Neuronal stem cell (in vitro differentiated cells): ENCODE data around the gene PMFBP1.

Experiments used
- DNase-seq: peaks from one replicate; pipeline ENCODE4 v3.0.0-alpha.2; 2013; ENCODE audit warnings: low spot score
- H2AFZ ChIP-seq: one replicate; pipeline ENCODE4 v1.6.1; 2013; ENCODE audit warnings: mild to moderate bottlenecking, low read length, inconsistent platforms
- H2AK5ac ChIP-seq: 2 replicates; pipeline ENCODE4 v1.6.1; 2013; ENCODE audit warnings: low read depth, mild to moderate bottlenecking, inconsistent platforms, low read length, moderate library complexity, mixed read lengths
- H2BK120ac ChIP-seq: 2 replicates; pipeline ENCODE4 v1.6.1; 2013; ENCODE audit warnings: low read depth, mild to moderate bottlenecking, inconsistent platforms, low read length, moderate library complexity, mixed read lengths
- H2BK12ac ChIP-seq: one replicate; pipeline ENCODE4 v1.6.1; 2013; ENCODE audit warnings: low read length, inconsistent platforms
- H2BK15ac ChIP-seq: 2 replicates; pipeline ENCODE4 v1.6.1; 2013; ENCODE audit warnings: mild to moderate bottlenecking, low read length, inconsistent platforms, mixed read lengths
- H2BK5ac ChIP-seq: one replicate; pipeline ENCODE4 v1.6.1; 2013; ENCODE audit warnings: inconsistent platforms, mild to moderate bottlenecking, low read length, moderate library complexity
- H3K14ac ChIP-seq: one replicate; pipeline ENCODE4 v1.6.1; 2013; ENCODE audit warnings: low read length, inconsistent platforms
- H3K18ac ChIP-seq: 2 replicates; pipeline ENCODE4 v1.6.1; 2013; ENCODE audit warnings: low read length, inconsistent platforms
- H3K23ac ChIP-seq: 2 replicates; pipeline ENCODE4 v1.6.1; 2013; ENCODE audit warnings: low read depth, mild to moderate bottlenecking, mixed read lengths, low read length, inconsistent platforms; ENCODE audit not compliant: poor library complexity
- H3K27ac ChIP-seq: replicated peaks from 3 replicates; pipeline ENCODE4 v1.5.1; 2013; ENCODE audit warnings: low read length, inconsistent platforms
- H3K27me3 ChIP-seq, 3 experiments: 2 replicates each; pipeline ENCODE4 v1.6.1; 2013; ENCODE audit warnings: low read length in 3 of 3, mild to moderate bottlenecking in 2 of 3, inconsistent platforms in 1 of 3, low read depth in 1 of 3, mixed read lengths in 1 of 3, moderate library complexity in 1 of 3; ENCODE audit not compliant: control insufficient read depth in 3 of 3, insufficient read depth in 3 of 3
- H3K36me3 ChIP-seq, 2 donors: replicated peaks in 1 of 2; 2 replicates each; pipeline ENCODE4 v1.6.1; 2013; ENCODE audit warnings: low read length in 2 of 2; ENCODE audit not compliant: control insufficient read depth in 2 of 2, insufficient read depth in 2 of 2
- H3K4ac ChIP-seq: 2 replicates; pipeline ENCODE4 v1.6.1; 2013; ENCODE audit warnings: inconsistent platforms, mild to moderate bottlenecking, low read length, moderate library complexity
- H3K4me1 ChIP-seq, 2 donors: 1 replicate in 1 of 2; 2 replicates in 1 of 2; pipeline ENCODE4 v1.6.1; 2013; ENCODE audit warnings: low read length in 2 of 2, low read depth in 1 of 2; ENCODE audit not compliant: control insufficient read depth in 2 of 2, insufficient read depth in 1 of 2
- H3K4me2 ChIP-seq: one replicate; pipeline ENCODE4 v1.6.1; 2013; ENCODE audit warnings: mild to moderate bottlenecking, low read length, inconsistent platforms; ENCODE audit not compliant: insufficient read depth, poor library complexity, severe bottlenecking
- H3K4me3 ChIP-seq, 2 donors: 2 replicates each; pipeline ENCODE4 v1.5.1; 2013; ENCODE audit warnings: low read length in 2 of 2, mild to moderate bottlenecking in 2 of 2, inconsistent platforms in 1 of 2, moderate library complexity in 1 of 2
- H3K79me1 ChIP-seq: one replicate; pipeline ENCODE4 v1.6.1; 2013; ENCODE audit warnings: low read depth, mild to moderate bottlenecking, inconsistent platforms, low read length, moderate library complexity
- H3K9ac ChIP-seq: one replicate; pipeline ENCODE4 v1.6.1; 2013; ENCODE audit warnings: mild to moderate bottlenecking, low read depth, low read length, inconsistent platforms; ENCODE audit not compliant: poor library complexity
- H3K9me3 ChIP-seq, 2 donors: replicated peaks in 1 of 2; 2 replicates each; pipeline versions ENCODE3 to v1.6.1; 2013; ENCODE audit warnings: low read length in 2 of 2, mild to moderate bottlenecking in 2 of 2, inconsistent platforms in 1 of 2, low read depth in 1 of 2, mixed read lengths in 1 of 2, moderate library complexity in 1 of 2; ENCODE audit not compliant: control insufficient read depth in 2 of 2, insufficient read depth in 1 of 2
- H4K8ac ChIP-seq: one replicate; pipeline ENCODE4 v1.6.1; 2013; ENCODE audit warnings: low read depth, mild to moderate bottlenecking, inconsistent platforms, low read length, moderate library complexity
- H4K91ac ChIP-seq: one replicate; pipeline ENCODE4 v1.6.1; 2013; ENCODE audit warnings: low read length, low read depth, mild to moderate bottlenecking, inconsistent platforms; ENCODE audit not compliant: poor library complexity
- WGBS, 2 donors: extraction: QIAGEN DNeasy Blood & Tissue Kit; methylation state at CpG; one replicate each; pipeline ENCODE4 v1.1.7; 2013; ENCODE audit warnings: missing lambda C conversion rate in 2 of 2, mixed read lengths in 1 of 2; ENCODE audit not compliant: insufficient read length in 2 of 2, insufficient replicate concordance in 1 of 2; ENCODE audit errors: extremely low coverage in 2 of 2; 5-methylcytosine and 5-hydroxymethylcytosine counted together

The PMFBP1 gene

DNA sequence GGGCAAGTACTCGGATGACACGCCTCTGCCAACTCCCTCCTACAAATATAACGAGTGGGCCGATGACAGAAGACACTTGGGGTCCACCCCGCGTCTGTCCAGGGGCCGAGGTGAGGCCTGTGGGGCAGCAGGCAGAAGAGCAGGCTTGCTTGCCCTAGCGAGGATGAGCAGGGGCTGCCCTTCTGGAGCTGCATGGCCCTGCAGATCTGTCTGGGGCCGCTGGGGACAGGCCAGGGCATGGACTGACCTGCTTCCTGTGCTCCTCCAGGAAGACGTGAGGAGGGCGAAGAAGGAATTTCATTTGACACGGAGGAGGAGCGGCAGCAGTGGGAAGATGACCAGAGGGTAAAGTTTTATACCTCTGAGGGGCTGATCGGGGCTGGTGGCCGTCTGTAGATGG is 73.0 kb downstream of the PMFBP1 start:
- Histone ChIP-seq H3K4me1 (peaks cover 0 to 7% of the 10 kb centered on the region in 2 donors), H4K91ac (no peak overlapping the region), H3K4ac (no peak overlapping the region), H2BK120ac (no peak overlapping the region), H3K23ac (no peak overlapping the region), H3K18ac (no peak overlapping the region), H3K79me1 (peaks cover 2% of the 10 kb centered on the region), H2BK15ac (no peak overlapping the region), H4K8ac (no peak overlapping the region), H3K4me3 (no peak overlapping the region), H3K27me3 (no peaks in the 10 kb centered on the region), H3K36me3 (peaks cover 66 to 83% of the 10 kb centered on the region in 2 donors), H3K14ac (no peak overlapping the region), H2BK12ac (no peak overlapping the region), H3K27ac (no peak overlapping the region), H3K9ac (no peak overlapping the region), H3K4me2 (no peak overlapping the region), H2BK5ac (peak overlapping the region; percentile 3), H2AFZ (no peak overlapping the region), H3K9me3 (no peaks in the 10 kb centered on the region), H2AK5ac (no peak overlapping the region)
- WGBS, 2 donors, result no CpG with 5 or more reads among the region's 15 CpGs
- no peak for DNase-seq

DNA sequence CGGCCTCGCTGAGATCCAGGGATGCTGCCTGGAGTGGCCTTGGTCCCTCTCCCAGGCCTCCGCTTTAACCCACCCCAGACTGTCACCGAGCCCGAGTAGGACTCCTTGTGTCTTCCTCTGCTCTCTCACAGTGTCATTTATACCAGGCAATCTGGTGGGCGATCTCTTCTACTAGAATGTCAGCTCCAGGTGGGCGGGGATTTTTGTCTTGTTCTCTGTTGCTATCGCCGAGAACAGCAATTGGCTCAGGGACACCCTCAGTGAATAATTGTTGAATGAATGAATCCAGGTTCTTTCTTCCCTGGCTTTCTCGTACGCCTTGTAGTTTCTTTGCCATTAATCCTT is 77.7 kb downstream of the PMFBP1 start:
- H3K23ac ChIP-seq, result peak overlapping the region; percentile 52
- peak overlapping the region; percentile 25 for H4K8ac ChIP-seq
- H2AK5ac ChIP-seq, result peak overlapping the region; percentile 90
- no peaks in the 10 kb centered on the region for H3K9me3 ChIP-seq
- H3K4me3 ChIP-seq, result peak overlapping the region; percentile 93 to 98
- H3K4me1 ChIP-seq, result peaks cover 4 to 10% of the 10 kb centered on the region in 2 donors
- H4K91ac ChIP-seq, result no peak overlapping the region
- H3K4me2 ChIP-seq, result peak overlapping the region; percentile 74
- peak overlapping the region; percentile 98 for H3K9ac ChIP-seq
- H2AFZ ChIP-seq, result peak overlapping the region; percentile 86
- no peak overlapping the region for H2BK12ac ChIP-seq
- no CpG with 5 or more reads among the region's 11 CpGs for WGBS, 2 donors
- peaks cover 5% of the 10 kb centered on the region for H3K79me1 ChIP-seq
- H2BK15ac ChIP-seq, result no peak overlapping the region
- DNase-seq, result no peak
- no peaks in the 10 kb centered on the region for H3K27me3 ChIP-seq
- H3K36me3 ChIP-seq, result peaks cover 26 to 61% of the 10 kb centered on the region in 2 donors
- H3K14ac ChIP-seq, result peak overlapping the region; percentile 76
- no peak overlapping the region for H3K4ac ChIP-seq
- no peak overlapping the region for H2BK5ac ChIP-seq
- no peak overlapping the region for H2BK120ac ChIP-seq
- peak overlapping the region; percentile 89 for H3K18ac ChIP-seq
- H3K27ac ChIP-seq, result peak overlapping the region; percentile 76

DNA sequence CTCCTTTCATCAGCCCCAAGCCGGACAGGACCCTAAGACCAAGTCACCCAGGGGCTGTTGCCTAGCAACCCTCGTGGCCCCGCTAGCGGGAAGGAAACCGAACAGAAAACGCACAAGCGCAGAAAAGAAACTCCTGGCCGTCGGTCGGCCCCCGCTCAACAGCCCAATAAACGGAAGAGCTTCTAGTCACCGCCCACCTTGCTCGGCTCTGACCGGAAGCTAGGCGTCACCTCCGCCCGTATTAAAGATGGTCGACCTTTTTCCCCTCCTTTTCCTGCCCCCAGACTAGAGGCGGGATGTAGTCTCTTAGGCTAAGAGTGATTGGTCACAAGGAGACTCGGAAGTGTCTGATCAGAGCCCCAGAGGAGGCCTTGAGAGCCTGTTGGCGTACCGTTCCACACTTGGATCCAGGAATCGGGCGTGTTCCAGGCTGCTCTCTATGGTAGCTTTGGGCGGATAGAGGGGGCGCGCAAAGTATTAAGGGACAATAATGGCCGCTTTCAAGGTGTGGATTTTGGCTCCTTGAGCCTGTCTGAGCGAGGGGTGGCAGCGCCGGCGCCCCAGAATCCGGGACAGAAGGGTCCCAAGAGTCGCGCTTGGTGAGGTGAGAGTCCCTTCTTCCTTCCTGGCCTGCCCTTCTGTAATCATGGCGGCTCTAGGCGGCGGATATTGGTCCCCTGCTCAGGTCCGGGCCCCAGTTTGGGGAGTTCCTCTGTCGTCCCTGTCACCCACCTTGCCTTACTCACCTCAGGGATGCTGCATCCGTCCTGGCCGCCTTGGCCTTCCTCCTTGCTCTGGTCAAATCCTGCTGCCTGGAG is 78.3 kb downstream of the PMFBP1 start, which contains the start of the genes DHX38 and TXNL4B:
DHX38 (plus strand) TSS at position 400 of the 818 bp plus-strand sequence. CDS start 2,311 bp downstream, outside the sequence.
TXNL4B (minus strand) TSS at position 173 of the 818 bp plus-strand sequence. CDS start 2,871 bp downstream, outside the sequence.
- H2BK15ac ChIP-seq, result no peak within 1 kb of the TSS
- H3K27me3 ChIP-seq, result no peaks in the 10 kb centered on the region
- peak within 1 kb of the TSS; percentile 52 for H3K23ac ChIP-seq
- DNase-seq, result peak; percentile 98
- H2BK12ac ChIP-seq, result no peak within 1 kb of the TSS
- peaks cover 4 to 10% of the 10 kb centered on the region in 2 donors for H3K4me1 ChIP-seq
- peak within 1 kb of the TSS; percentile 76 for H3K27ac ChIP-seq
- peaks cover 22 to 62% of the 10 kb centered on the region in 2 donors for H3K36me3 ChIP-seq
- peak within 1 kb of the TSS; percentile 93 to 98 for H3K4me3 ChIP-seq
- H3K9ac ChIP-seq, result peak within 1 kb of the TSS; percentile 98
- H3K79me1 ChIP-seq, result peaks cover 5% of the 10 kb centered on the region
- H2BK5ac ChIP-seq, result no peak within 1 kb of the TSS
- peak within 1 kb of the TSS; percentile 76 for H3K14ac ChIP-seq
- peak within 1 kb of the TSS; percentile 90 for H2AK5ac ChIP-seq
- no peak within 1 kb of the TSS for H3K4ac ChIP-seq
- no peak within 1 kb of the TSS for H4K91ac ChIP-seq
- WGBS, 2 donors, result no CpG with 5 or more reads among the region's 43 CpGs
- peak within 1 kb of the TSS; percentile 74 for H3K4me2 ChIP-seq
- H2BK120ac ChIP-seq, result no peak within 1 kb of the TSS
- H3K9me3 ChIP-seq, result no peaks in the 10 kb centered on the region
- H3K18ac ChIP-seq, result peak within 1 kb of the TSS; percentile 89
- peak within 1 kb of the TSS; percentile 86 for H2AFZ ChIP-seq
- peak within 1 kb of the TSS; percentile 25 for H4K8ac ChIP-seq

DNA sequence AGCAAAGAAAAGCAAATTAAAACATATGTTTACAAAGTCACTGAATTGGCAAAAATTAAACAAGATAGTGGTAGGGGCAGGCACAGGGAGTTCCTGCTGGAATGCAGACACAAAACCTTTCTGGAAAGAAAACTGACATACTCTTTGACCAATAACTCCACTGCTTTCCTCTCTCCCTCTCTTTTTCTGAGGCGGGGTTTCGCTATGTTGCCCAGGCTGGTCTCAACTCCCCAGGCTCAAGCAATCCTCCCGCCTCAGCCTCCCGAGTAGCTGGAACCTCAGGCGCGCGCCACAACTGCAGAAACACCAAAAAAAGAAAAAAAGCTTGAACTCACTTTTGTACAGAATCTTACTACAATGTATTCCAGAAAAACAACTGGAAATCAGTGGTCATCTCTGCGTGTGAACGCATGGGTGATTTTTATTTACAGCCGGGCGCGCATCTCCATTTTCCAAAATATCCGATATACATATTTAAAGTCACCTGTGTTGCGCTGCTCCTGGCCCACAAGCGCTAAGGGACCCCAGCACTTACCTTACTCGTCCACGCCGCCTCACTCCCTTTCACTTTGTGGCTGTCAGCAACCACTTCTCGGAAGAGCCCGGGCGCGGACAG is 79.0 kb downstream of the PMFBP1 start:
- Histone ChIP-seq H3K4me3 (peak overlapping the region; percentile 86 to 93), H3K27me3 (no peaks in the 10 kb centered on the region), H3K4me1 (peaks cover 4 to 10% of the 10 kb centered on the region in 2 donors), H3K79me1 (peaks cover 5% of the 10 kb centered on the region), H3K18ac (peak overlapping the region; percentile 62), H2BK15ac (no peak overlapping the region), H3K27ac (peak overlapping the region; percentile 67), H3K4me2 (peak overlapping the region; percentile 52), H4K8ac (no peak overlapping the region), H3K36me3 (peaks cover 20 to 61% of the 10 kb centered on the region in 2 donors), H3K14ac (no peak overlapping the region), H3K4ac (no peak overlapping the region), H4K91ac (no peak overlapping the region), H2BK120ac (no peak overlapping the region), H3K9ac (no peak overlapping the region), H2AFZ (peak overlapping the region; percentile 84), H3K23ac (no peak overlapping the region), H2AK5ac (no peak overlapping the region), H2BK12ac (no peak overlapping the region), H2BK5ac (no peak overlapping the region), H3K9me3 (no peaks in the 10 kb centered on the region)
- WGBS, 2 donors, result no CpG with 5 or more reads among the region's 22 CpGs
- peak; percentile 17 for DNase-seq
